ENCODE measurements around the gene RHBDF2. TPM values are rescaled to one million over a fixed set of nuclear protein-coding genes. Genes with fewer than 3 reads are reported as not detected.

The RHBDF2 gene
- total and polyA plus RNA-seq, 8 donors, result 4.6 to 175 (median 21.0) TPM

GRCh38 chr17:76542984-76543383, 41.8 kb upstream of the RHBDF2 start:
- WGBS, 5 donors, result 78 to 91% (median 88%) methylated on average over 8 of the region's 8 CpGs
- intact Hi-C loops (cut with DNase I; ENCODE audit: low total_unique reads), result no loop called here
- H3K36me3 ChIP-seq, result no peaks in the 10 kb centered on the region

GRCh38 chr17:76542566-76542971, 41.3 kb upstream of the RHBDF2 start:
- Histone ChIP-seq H3K4me1 (peaks cover 42 to 74% (median 67%) of the 10 kb centered on the region in 4 donors), H3K27ac (peak overlapping the region in 3 of 5 donors; percentile 11 to 75 (median 47)), H3K36me3 (no peaks in the 10 kb centered on the region), H3K4me3 (no peak overlapping the region), H3K9me3 (no peaks in the 10 kb centered on the region), H3K27me3 (peaks cover 5 to 63% (median 19%) of the 10 kb centered on the region in 3 donors)
- intact Hi-C loops (cut with DNase I; ENCODE audit: low total_unique reads), result no loop called here
- DNase-seq, result no peak
- no peak for TF ChIP-seq POLR2AphosphoS5 (IDR thresholded peaks at IDR 0.05)
- no peak for TF ChIP-seq EP300 (IDR thresholded peaks at IDR 0.05)
- TF ChIP-seq CTCF (IDR thresholded peaks at IDR 0.05), result no peak
- no peak for TF ChIP-seq POLR2A (IDR thresholded peaks at IDR 0.05)
- 77 to 90% (median 82%) methylated on average over 10 of the region's 10 CpGs for WGBS, 5 donors

More at GRCh38 chr17:76542984-76543383, 41.8 kb upstream of the RHBDF2 start:
- Histone ChIP-seq H3K4me3 (no peak overlapping the region), H3K4me1 (peaks cover 42 to 73% (median 64%) of the 10 kb centered on the region in 4 donors), H3K27me3 (peaks cover 2 to 58% (median 15%) of the 10 kb centered on the region in 3 donors), H3K9me3 (no peaks in the 10 kb centered on the region), H3K27ac (peak overlapping the region in 1 of 5 donors; percentile 8)
- DNase-seq, result no peak
- TF ChIP-seq CTCF (IDR thresholded peaks at IDR 0.05), result no peak
- TF ChIP-seq EP300 (IDR thresholded peaks at IDR 0.05), result no peak
- TF ChIP-seq POLR2A (IDR thresholded peaks at IDR 0.05), result no peak
- no peak for TF ChIP-seq POLR2AphosphoS5 (IDR thresholded peaks at IDR 0.05)

GRCh38 chr17:76541739-76542454, 40.7 kb upstream of the RHBDF2 start:
- peaks cover 5 to 69% (median 23%) of the 10 kb centered on the region in 3 donors for H3K27me3 ChIP-seq
- H3K27ac ChIP-seq, result peak overlapping the region in 3 of 5 donors; percentile 47 to 75 (median 71)
- no peak for DNase-seq
- H3K36me3 ChIP-seq, result no peaks in the 10 kb centered on the region
- TF ChIP-seq EP300 (IDR thresholded peaks at IDR 0.05) (no peak), POLR2AphosphoS5 (IDR thresholded peaks at IDR 0.05) (peak in 2 of 3 donors; percentile 15 to 31), CTCF (IDR thresholded peaks at IDR 0.05) (no peak), POLR2A (IDR thresholded peaks at IDR 0.05) (no peak)
- H3K9me3 ChIP-seq, result no peaks in the 10 kb centered on the region
- intact Hi-C loops (cut with DNase I; ENCODE audit: low total_unique reads), result no loop called here
- no peak overlapping the region for H3K4me3 ChIP-seq
- H3K4me1 ChIP-seq, result peaks cover 40 to 73% (median 64%) of the 10 kb centered on the region in 4 donors
- 76 to 90% (median 81%) methylated on average over 10 of the region's 10 CpGs for WGBS, 5 donors

GRCh38 chr17:76540381-76541300, 39.4 kb upstream of the RHBDF2 start:
- H3K4me3 ChIP-seq, result peak overlapping the region; percentile 30 to 45 (median 40)

More at GRCh38 chr17:76540381-76541300, 39.4 kb upstream of the RHBDF2 start:
- DNase-seq, result peak; percentile 92 to 98
- H3K27me3 ChIP-seq, result peaks cover 5 to 82% (median 27%) of the 10 kb centered on the region in 3 donors
- H3K27ac ChIP-seq, result peak overlapping the region; percentile 22 to 75 (median 47)
- 10 to 16% (median 10%) methylated on average over 21 to 27 of the region's 27 CpGs for WGBS, 5 donors
- H3K9me3 ChIP-seq, result no peaks in the 10 kb centered on the region
- H3K36me3 ChIP-seq, result no peaks in the 10 kb centered on the region
- H3K4me1 ChIP-seq, result peaks cover 28 to 65% (median 58%) of the 10 kb centered on the region in 4 donors
- TF ChIP-seq POLR2AphosphoS5 (IDR thresholded peaks at IDR 0.05) (peak; percentile 12 to 78 (median 27)), EP300 (IDR thresholded peaks at IDR 0.05) (no peak), CTCF (IDR thresholded peaks at IDR 0.05) (peak in 1 of 7 experiments; percentile 37), POLR2A (IDR thresholded peaks at IDR 0.05) (no peak)
- intact Hi-C loops (cut with DNase I; ENCODE audit: low total_unique reads), result no loop called here

All from stomach (tissue), 9 donors.